ENCODE measurements around the gene LYZL1.
"Not testable (repeated sequence)": the region's sequence is repeated elsewhere in the genome, so short reads cannot be mapped to it uniquely, and the experiment has no call there.

Gene LYZL1

GRCh38 chr10:29326886-29327745 lies 38.2 kb downstream of the LYZL1 start:
- DNase-seq (ENCODE audit: insufficient read length, low spot score), result no peak
- no peak for FAIRE-seq

- no peak for FAIRE-seq
- DNase-seq (ENCODE audit: insufficient read length, low spot score), result no peak
These were observed 38.9 kb downstream of the LYZL1 start for GRCh38 chr10:29327746-29328102.

GRCh38 chr10:29328983-29329382 lies 40.1 kb downstream of the LYZL1 start:
- FAIRE-seq (no peak), DNase-seq (ENCODE audit: insufficient read length, low spot score) (no peak)

GRCh38 chr10:29329420-29329819 lies 40.5 kb downstream of the LYZL1 start:
- DNase-seq (ENCODE audit: insufficient read length, low spot score), result no peak
- no peak for FAIRE-seq

GRCh38 chr10:29332061-29332760 lies 43.3 kb downstream of the LYZL1 start:
- DNase-seq (ENCODE audit: insufficient read length, low spot score) (no peak), FAIRE-seq (no peak)

GRCh38 chr10:29332761-29333148 lies 43.9 kb downstream of the LYZL1 start:
- FAIRE-seq (no peak), DNase-seq (ENCODE audit: insufficient read length, low spot score) (no peak)

- not testable (repeated sequence) for FAIRE-seq; DNase-seq (ENCODE audit: insufficient read length, low spot score)
These were observed 48.7 kb downstream of the LYZL1 start for GRCh38 chr10:29337526-29337925.

GRCh38 chr10:29343607-29344038 lies 54.8 kb downstream of the LYZL1 start:
- no peak for DNase-seq (ENCODE audit: insufficient read length, low spot score)
- FAIRE-seq, result no peak

GRCh38 chr10:29344073-29344820 lies 55.4 kb downstream of the LYZL1 start:
- FAIRE-seq, result no peak
- no peak for DNase-seq (ENCODE audit: insufficient read length, low spot score)

- FAIRE-seq (no peak), DNase-seq (ENCODE audit: insufficient read length, low spot score) (no peak)
These were observed 56.5 kb downstream of the LYZL1 start for GRCh38 chr10:29345144-29345909.

- DNase-seq (ENCODE audit: insufficient read length, low spot score), result no peak
- FAIRE-seq, result no peak
These were observed 57.0 kb downstream of the LYZL1 start for GRCh38 chr10:29345910-29346209.

- FAIRE-seq, result no peak
- no peak for DNase-seq (ENCODE audit: insufficient read length, low spot score)
These were observed 57.6 kb downstream of the LYZL1 start for GRCh38 chr10:29346296-29347001.

GRCh38 chr10:29348836-29349235 lies 60.0 kb downstream of the LYZL1 start:
- FAIRE-seq, result no peak
- no peak for DNase-seq (ENCODE audit: insufficient read length, low spot score)

- DNase-seq (ENCODE audit: insufficient read length, low spot score), result no peak
- FAIRE-seq, result no peak
These were observed 64.4 kb downstream of the LYZL1 start for GRCh38 chr10:29353305-29353704.

- no peak for FAIRE-seq
- no peak for DNase-seq (ENCODE audit: insufficient read length, low spot score)
These were observed 65.2 kb downstream of the LYZL1 start for GRCh38 chr10:29353887-29354561.

GRCh38 chr10:29355411-29355991 lies 66.6 kb downstream of the LYZL1 start:
- FAIRE-seq (no peak), DNase-seq (ENCODE audit: insufficient read length, low spot score) (no peak)

- FAIRE-seq (no peak), DNase-seq (ENCODE audit: insufficient read length, low spot score) (no peak)
These were observed 68.1 kb downstream of the LYZL1 start for GRCh38 chr10:29356931-29357330.

- DNase-seq (ENCODE audit: insufficient read length, low spot score) (no peak), FAIRE-seq (no peak)
These were observed 69.2 kb downstream of the LYZL1 start for GRCh38 chr10:29358010-29358616.
